Medulla oblongata (tissue), 1 donor: Measurements from ENCODE around the gene TIPIN.

Source experiments
- DNase-seq: peaks from one replicate; pipeline ENCODE4 v3.0.0-alpha.2; 2015; ENCODE audit errors: extremely low spot score

Gene TIPIN

GRCh38 chr15:66302489-66303278, 53.8 kb downstream of the TIPIN start:
- no peak for DNase-seq

- no peak for DNase-seq
Observed at GRCh38 chr15:66298803-66299251, 57.7 kb downstream of the TIPIN start.

GRCh38 chr15:66296186-66296585, 60.3 kb downstream of the TIPIN start:
- no peak for DNase-seq

- no peak for DNase-seq
Observed at GRCh38 chr15:66294932-66295235, 61.6 kb downstream of the TIPIN start.

GRCh38 chr15:66294157-66294931, 62.1 kb downstream of the TIPIN start:
- peak; percentile 42 for DNase-seq

- DNase-seq = peak; percentile 49
Observed at GRCh38 chr15:66293419-66294156, 62.9 kb downstream of the TIPIN start, which contains the start of gene DIS3L. TSS of gene DIS3L (plus strand) at chr15:66293568. CDS start at chr15:66293597, 29 bp downstream.

GRCh38 chr15:66292571-66293418, 63.7 kb downstream of the TIPIN start:
- no peak for DNase-seq

- DNase-seq = peak; percentile 35
Observed at GRCh38 chr15:66291816-66292570, 64.5 kb downstream of the TIPIN start.

GRCh38 chr15:66290518-66290917, 66.0 kb downstream of the TIPIN start:
- no peak for DNase-seq

GRCh38 chr15:66290007-66290406, 66.5 kb downstream of the TIPIN start:
- no peak for DNase-seq

GRCh38 chr15:66288551-66289185, 67.8 kb downstream of the TIPIN start:
- DNase-seq = no peak

GRCh38 chr15:66288093-66288492, 68.4 kb downstream of the TIPIN start:
- no peak for DNase-seq

- DNase-seq = peak; percentile 76
Observed at GRCh38 chr15:66287461-66288057, 68.9 kb downstream of the TIPIN start.
